ENCODE measurements around the gene ANKH.

Gene ANKH

GRCh38 chr5:14669415-14669814 is 202.2 kb downstream of the ANKH start (continued):
- TF ChIP-seq CSRNP3 (CRISPR knock-in tag; IDR thresholded peaks at IDR 0.05), result no peak
- no peak for TF ChIP-seq ZC3H10 (CRISPR knock-in tag; IDR thresholded peaks at IDR 0.05)
- TF ChIP-seq ESRRG (CRISPR knock-in tag; IDR thresholded peaks at IDR 0.05), result no peak

GRCh38 chr5:14668181-14668591 is 203.4 kb downstream of the ANKH start:
- no peak for ATAC-seq
- TF ChIP-seq ARNTL (CRISPR knock-in tag; IDR thresholded peaks at IDR 0.05; ENCODE audit: borderline replicate concordance, low read depth) (no peak), ZNF70 (CRISPR knock-in tag; IDR thresholded peaks at IDR 0.05) (no peak), RARB (CRISPR knock-in tag; IDR thresholded peaks at IDR 0.05) (no peak), BACH2 (CRISPR knock-in tag; IDR thresholded peaks at IDR 0.05; ENCODE audit: borderline replicate concordance) (no peak), TOX (CRISPR knock-in tag; IDR thresholded peaks at IDR 0.05; ENCODE audit: borderline replicate concordance) (no peak), TCF4 (CRISPR knock-in tag; IDR thresholded peaks at IDR 0.05; ENCODE audit: borderline replicate concordance) (no peak), ZFP3 (CRISPR knock-in tag; IDR thresholded peaks at IDR 0.05) (no peak), POU6F1 (CRISPR knock-in tag; IDR thresholded peaks at IDR 0.05; ENCODE audit: borderline replicate concordance, low read depth) (no peak)

GRCh38 chr5:14667770-14668169 is 203.8 kb downstream of the ANKH start:
- TF ChIP-seq CSRNP3 (CRISPR knock-in tag; IDR thresholded peaks at IDR 0.05) (no peak), ZFP3 (CRISPR knock-in tag; IDR thresholded peaks at IDR 0.05) (no peak), ZNF70 (CRISPR knock-in tag; IDR thresholded peaks at IDR 0.05) (no peak), ZC3H10 (CRISPR knock-in tag; IDR thresholded peaks at IDR 0.05) (no peak), GLIS3 (CRISPR knock-in tag; IDR thresholded peaks at IDR 0.05) (no peak), ZNF8 (CRISPR knock-in tag; IDR thresholded peaks at IDR 0.05) (no peak), ESRRG (CRISPR knock-in tag; IDR thresholded peaks at IDR 0.05) (no peak)
- ATAC-seq, result no peak

GRCh38 chr5:14667290-14667689 is 204.3 kb downstream of the ANKH start:
- ATAC-seq, result no peak
- TF ChIP-seq TSHZ2 (CRISPR knock-in tag; IDR thresholded peaks at IDR 0.05) (no peak), PPARA (CRISPR knock-in tag; IDR thresholded peaks at IDR 0.05; ENCODE audit: borderline replicate concordance) (no peak), ARNTL (CRISPR knock-in tag; IDR thresholded peaks at IDR 0.05; ENCODE audit: borderline replicate concordance, low read depth) (no peak), OSR1 (CRISPR knock-in tag; IDR thresholded peaks at IDR 0.05) (no peak), ISL1 (CRISPR knock-in tag; IDR thresholded peaks at IDR 0.05) (no peak), CREB5 (CRISPR knock-in tag; IDR thresholded peaks at IDR 0.05; ENCODE audit: low read depth) (no peak), ZNF8 (CRISPR knock-in tag; IDR thresholded peaks at IDR 0.05) (no peak)

GRCh38 chr5:14666357-14666756 is 205.2 kb downstream of the ANKH start:
- ATAC-seq, result no peak
- no peak for TF ChIP-seq PATZ1 (CRISPR knock-in tag; IDR thresholded peaks at IDR 0.05; ENCODE audit: borderline replicate concordance)
- TF ChIP-seq POU6F1 (CRISPR knock-in tag; IDR thresholded peaks at IDR 0.05; ENCODE audit: borderline replicate concordance, low read depth), result no peak
- TF ChIP-seq CSDC2 (CRISPR knock-in tag; IDR thresholded peaks at IDR 0.05), result no peak
- TF ChIP-seq RARB (CRISPR knock-in tag; IDR thresholded peaks at IDR 0.05), result no peak
- TF ChIP-seq CSRNP3 (CRISPR knock-in tag; IDR thresholded peaks at IDR 0.05), result no peak
- TF ChIP-seq ZNF565 (CRISPR knock-in tag; conservative IDR thresholded peaks at IDR 0.05; ENCODE audit: low read depth), result no peak
- TF ChIP-seq ZNF70 (CRISPR knock-in tag; IDR thresholded peaks at IDR 0.05), result no peak

Data from SK-N-SH treated with all-trans-retinoic acid at 6 μM for 48 hours (cell line).